H1 (cell line): ENCODE data around the gene FKRP. TPM values are rescaled to one million over a fixed set of nuclear protein-coding genes. Genes with fewer than 3 reads are reported as not detected.

Experiments
- RBBP5 ChIP-seq: IDR thresholded peaks from 2 replicates; pipeline ENCODE4 v1.7.1; 2012; ENCODE audit warnings: low read depth, mild to moderate bottlenecking, inconsistent platforms, low read length, moderate library complexity, borderline replicate concordance
- SIRT6 ChIP-seq: IDR thresholded peaks from one replicate; pipeline ENCODE4 v1.7.1; 2012; ENCODE audit warnings: low read length, inconsistent platforms
- polyA plus RNA-seq, 7 experiments: library from polyadenylated mRNA; depleted of rRNA in 3 of 7; stranded (reverse) in 5 of 7; unstranded in 2 of 7; fragments of >200 nt in 5 of 7; fragments of 200-250 nt in 2 of 7; gene quantifications; 1 replicate in 5 of 7; 2 replicates in 1 of 7; 4 replicates in 1 of 7; pipeline versions ENCODE4 v1.2.1 to v1.2.3, GENCODE V29; 2011 to 2013; ENCODE audit warnings: missing spikeins in 2 of 7, mixed read lengths in 2 of 7
- total RNA-seq: library from RNA; stranded (reverse); fragmentation: NEBNext Ultra II Directional; extraction: Animal tissue kit (Norgen Biotek cat#: 25700); gene quantifications from 2 replicates; pipeline ENCODE4 v1.2.1, GENCODE V29; 2021

FKRP gene
- total and polyA plus RNA-seq, 2 of the 8 experiments (the other 6 are each of a cell fraction or from before 2014, with no cell fraction given), result 17.1 to 24.4 TPM

GRCh38 chr19:46802152-46802551, 56.3 kb downstream of the FKRP start (continued):
- TF ChIP-seq SIRT6 (no peak), RBBP5 (no peak)
